Left lung (tissue), 10 donors: Measurements from ENCODE around the gene ZNF423. TPM values are rescaled to one million over a fixed set of nuclear protein-coding genes. Genes with fewer than 3 reads are reported as not detected.

Source experiments
- ATAC-seq: fragments of 200-7000 bp; cut with Tn5 transposase; one replicate; pipeline ENCODE4 v1.9.1; 2020; ENCODE audit warnings: moderate library complexity
- DNase-seq, 4 donors: peaks; one replicate each; pipeline ENCODE4 v3.0.0-alpha.2; 2013 to 2020
- H3K27ac ChIP-seq, 2 donors: fragments of 200-600 bp; sonication (generic) in 1 of 2; one replicate each; pipeline versions ENCODE4 v1.5.0 to v1.8.0; 2020 to 2021
- H3K27me3 ChIP-seq, 2 donors: fragments of 200-600 bp; sonication (generic) in 1 of 2; one replicate each; pipeline versions ENCODE4 v1.5.0 to v1.8.0; 2020 to 2021
- H3K36me3 ChIP-seq, 2 donors: fragments of 200-600 bp; sonication (generic) in 1 of 2; one replicate each; pipeline versions ENCODE4 v1.5.0 to v1.8.0; 2020 to 2021
- H3K4me1 ChIP-seq, 2 donors: fragments of 200-600 bp; one replicate each; pipeline ENCODE4 v1.8.0; 2021
- H3K4me3 ChIP-seq, 2 donors: fragments of 200-600 bp; sonication (generic) in 1 of 2; one replicate each; pipeline versions ENCODE4 v1.5.0 to v1.8.0; 2020 to 2021; ENCODE audit warnings: mild to moderate bottlenecking in 1 of 2
- H3K9me3 ChIP-seq, 2 donors: fragments of 200-600 bp; sonication (generic) in 1 of 2; one replicate each; pipeline versions ENCODE4 v1.5.0 to v1.8.0; 2020 to 2021
- CTCF ChIP-seq, 2 donors: fragments of 200-600 bp; sonication (generic) in 1 of 2; IDR thresholded peaks; one replicate each; pipeline versions ENCODE4 v1.5.0 to v1.8.0; 2021; ENCODE audit warnings: antibody characterized with exemption in 2 of 2
- intact Hi-C, 2 donors: fragments of 100-400 bp; cut with DNase I; formaldehyde crosslinking; loops; one replicate each; pipeline versions ENCODE4 v1.11.2 to v1.14.2; 2022
- polyA plus RNA-seq, 6 donors: library from polyadenylated mRNA; unstranded; fragments of 120-200 nt; gene quantifications; one replicate each; pipeline ENCODE4 v1.2.1, GENCODE V29; 2013; ENCODE audit not compliant: insufficient read length in 6 of 6
- total RNA-seq, 2 donors: library from RNA; stranded (reverse); fragmentation: NEBNext Ultra II Directional; extraction: Animal tissue kit (Norgen Biotek cat#: 25700); gene quantifications; one replicate each; pipeline ENCODE4 v1.2.1, GENCODE V29; 2021
- donor health status: DM: no; HTN: yes; CAD: no.
- donor health status: DM: no; HTN: no; CAD: no.

Gene ZNF423
- total and polyA plus RNA-seq, 8 donors, result 7.8 to 30.5 (median 26.6) TPM

- Histone ChIP-seq H3K36me3 (no peaks in the 10 kb centered on the region), H3K9me3 (no peaks in the 10 kb centered on the region), H3K4me1 (no peaks in the 10 kb centered on the region), H3K27me3 (peaks cover 0 to 4% of the 10 kb centered on the region in 2 donors), H3K27ac (no peak overlapping the region), H3K4me3 (no peak overlapping the region)
- no peak for DNase-seq
- TF ChIP-seq CTCF (IDR thresholded peaks at IDR 0.05), result no peak
- intact Hi-C loops, result no loop called here
- ATAC-seq, result no peak
Measured at GRCh38 chr16:49746545-49746944, 109.4 kb downstream of the ZNF423 start.

- no peaks in the 10 kb centered on the region for H3K4me1 ChIP-seq
- ATAC-seq (no peak), DNase-seq (no peak)
- H3K27ac ChIP-seq, result no peak overlapping the region
- no peaks in the 10 kb centered on the region for H3K36me3 ChIP-seq
- no peaks in the 10 kb centered on the region for H3K9me3 ChIP-seq
- intact Hi-C loops, result no loop called here
- H3K27me3 ChIP-seq, result peaks cover 0 to 4% of the 10 kb centered on the region in 2 donors
- H3K4me3 ChIP-seq, result no peak overlapping the region
- no peak for TF ChIP-seq CTCF (IDR thresholded peaks at IDR 0.05)
Measured at GRCh38 chr16:49745311-49745747, 110.6 kb downstream of the ZNF423 start.

GRCh38 chr16:49744244-49745220 is 111.4 kb downstream of the ZNF423 start:
- TF ChIP-seq CTCF (IDR thresholded peaks at IDR 0.05), result no peak
- peaks cover 0 to 4% of the 10 kb centered on the region in 2 donors for H3K27me3 ChIP-seq
- no peak overlapping the region for H3K27ac ChIP-seq
- no peaks in the 10 kb centered on the region for H3K36me3 ChIP-seq
- intact Hi-C loops, result no loop called here
- ATAC-seq (no peak), DNase-seq (peak in 1 of 4 donors; percentile 53)
- no peaks in the 10 kb centered on the region for H3K4me1 ChIP-seq
- no peak overlapping the region for H3K4me3 ChIP-seq
- no peaks in the 10 kb centered on the region for H3K9me3 ChIP-seq

GRCh38 chr16:49743658-49744057 is 112.3 kb downstream of the ZNF423 start:
- no peak for TF ChIP-seq CTCF (IDR thresholded peaks at IDR 0.05)
- no peaks in the 10 kb centered on the region for H3K4me1 ChIP-seq
- peak in 1 of 4 donors; percentile 26 for DNase-seq
- H3K27ac ChIP-seq, result no peak overlapping the region
- no peaks in the 10 kb centered on the region for H3K9me3 ChIP-seq
- H3K36me3 ChIP-seq, result no peaks in the 10 kb centered on the region
- no peak for ATAC-seq
- peaks cover 0 to 4% of the 10 kb centered on the region in 2 donors for H3K27me3 ChIP-seq
- no peak overlapping the region for H3K4me3 ChIP-seq
- intact Hi-C loops, result no loop called here

GRCh38 chr16:49743203-49743464 is 112.8 kb downstream of the ZNF423 start:
- intact Hi-C loops, result no loop called here
- Histone ChIP-seq H3K27ac (no peak overlapping the region), H3K9me3 (no peaks in the 10 kb centered on the region), H3K4me3 (no peak overlapping the region), H3K36me3 (no peaks in the 10 kb centered on the region), H3K4me1 (no peaks in the 10 kb centered on the region), H3K27me3 (peaks cover 0 to 4% of the 10 kb centered on the region in 2 donors)
- no peak for ATAC-seq
- TF ChIP-seq CTCF (IDR thresholded peaks at IDR 0.05), result no peak
- no peak for DNase-seq
